ENCODE results near the gene SMDT1.
"Not testable (repeated sequence)": the region's sequence is repeated elsewhere in the genome, so short reads cannot be mapped to it uniquely, and the experiment has no call there.

Gene SMDT1

DNA sequence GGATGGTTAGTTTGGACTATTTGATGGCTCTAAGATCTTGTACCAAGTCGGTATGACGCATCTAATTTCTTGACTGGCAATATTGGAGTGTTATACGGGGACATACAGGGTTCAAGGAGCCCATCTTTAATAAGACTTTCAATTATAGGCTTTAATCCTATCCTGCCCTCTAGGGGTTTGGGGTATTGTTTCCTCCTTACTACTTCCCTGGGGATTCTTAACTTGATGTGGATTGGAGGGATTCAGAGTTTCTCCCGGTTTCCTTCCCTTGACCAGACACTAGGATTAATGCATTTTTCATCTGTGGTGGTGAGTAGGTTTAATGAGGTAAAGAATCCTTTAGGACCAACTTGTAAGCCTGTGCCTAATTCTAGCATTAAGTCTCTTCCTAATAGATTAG, 32.3 kb downstream of the SMDT1 start:
- DNase-seq (ENCODE audit: low read depth) = no peak

DNA sequence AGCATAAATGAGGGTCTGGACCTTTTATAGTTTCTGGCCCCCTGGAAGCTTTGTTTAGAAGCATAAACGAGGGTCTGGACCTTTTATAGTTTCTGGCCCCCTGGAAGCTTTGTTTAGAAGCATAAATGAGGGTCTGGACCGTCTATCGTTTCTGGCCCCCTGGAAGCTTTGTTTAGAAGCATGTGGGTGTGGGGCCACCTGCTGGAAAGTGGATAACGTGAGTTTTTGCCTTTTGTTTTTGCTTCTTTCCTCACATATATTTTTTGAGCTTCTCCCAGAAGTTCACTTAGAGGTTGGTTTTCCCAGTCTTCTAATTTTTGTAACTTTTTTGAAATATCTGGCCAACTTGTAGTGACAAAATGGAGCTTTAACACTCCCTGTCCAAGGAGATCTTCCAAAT, 33.3 kb downstream of the SMDT1 start:
- not testable (repeated sequence) for DNase-seq (ENCODE audit: low read depth)

- no peak for DNase-seq (ENCODE audit: low read depth)
Measured at GRCh38 chr22:42114721-42115120, 35.2 kb downstream of the SMDT1 start.

DNA sequence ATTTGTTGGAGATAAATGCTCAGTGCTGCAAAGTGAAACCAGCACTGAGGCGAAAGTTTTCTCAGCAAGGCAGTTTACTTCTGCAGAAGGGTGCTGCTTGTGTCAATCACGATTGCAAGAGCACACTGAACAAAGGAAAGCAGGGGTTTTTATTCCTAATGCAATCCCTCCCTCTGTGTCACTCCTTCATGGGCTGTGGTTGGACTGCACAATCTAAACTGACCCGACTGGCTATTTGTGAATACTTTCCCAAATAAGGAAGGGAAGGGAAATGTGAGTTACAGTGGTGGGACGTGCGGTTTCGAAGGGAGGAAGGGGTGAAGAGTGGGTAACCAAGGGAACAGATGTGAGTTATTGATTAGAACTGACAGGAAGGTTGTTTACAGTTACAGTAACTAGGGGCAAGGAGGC, 35.9 kb downstream of the SMDT1 start:
- not testable (repeated sequence) for DNase-seq (ENCODE audit: low read depth)

DNA sequence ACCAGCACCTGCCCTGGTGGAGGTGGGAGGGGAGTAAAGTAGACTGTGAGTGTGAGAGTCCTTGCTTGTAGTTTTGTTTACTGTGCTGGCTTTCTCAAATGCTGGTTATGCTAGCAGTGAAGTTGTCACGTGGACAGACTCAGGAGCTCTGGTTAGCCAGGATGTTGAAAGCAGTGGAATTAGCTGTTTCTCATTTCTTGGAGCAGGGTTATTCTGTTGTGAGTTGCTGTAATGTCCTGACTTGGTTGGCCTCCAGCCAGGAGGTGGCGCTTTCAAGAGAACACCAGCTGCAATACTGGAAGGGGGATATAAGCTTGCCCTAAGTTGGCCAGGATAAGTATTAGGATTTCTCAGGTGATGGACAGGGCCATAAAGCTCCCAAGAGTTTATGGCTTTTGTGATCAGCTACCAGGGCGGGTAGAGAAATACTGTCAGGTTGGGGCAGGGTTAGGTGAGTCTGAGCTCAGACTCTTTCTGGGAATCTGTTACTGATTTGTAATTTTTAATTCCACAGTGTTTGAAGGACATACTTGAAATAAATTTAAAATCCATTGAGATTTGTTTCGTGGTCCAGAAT, 37.4 kb downstream of the SMDT1 start:
- DNase-seq (ENCODE audit: low read depth) = no peak

- DNase-seq (ENCODE audit: low read depth) = peak; percentile 6
Measured at GRCh38 chr22:42120231-42121021, 40.9 kb downstream of the SMDT1 start.

DNA sequence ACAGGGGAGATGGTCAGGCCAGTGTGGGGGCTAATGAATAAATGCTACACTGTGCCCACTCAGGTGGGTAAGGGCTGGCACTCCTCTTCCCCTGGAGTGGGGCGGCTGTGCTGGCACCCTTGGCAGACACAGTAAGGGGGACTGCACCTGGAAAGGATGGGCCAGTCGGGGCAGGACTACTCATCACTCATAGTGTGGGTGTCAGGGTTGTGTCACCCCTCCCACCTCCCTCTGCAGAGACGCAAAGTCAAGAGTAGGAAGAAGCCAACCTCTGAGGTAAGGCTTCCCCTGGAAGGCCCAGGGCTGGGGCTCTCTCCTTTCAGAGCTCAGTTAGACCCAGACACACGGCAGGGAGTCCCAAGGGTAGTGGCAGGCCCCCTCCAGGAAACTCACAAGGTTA, 44.0 kb downstream of the SMDT1 start:
- DNase-seq (ENCODE audit: low read depth) = not testable (repeated sequence)

GRCh38 chr22:42127606-42128005, 48.1 kb downstream of the SMDT1 start:
- no peak for DNase-seq (ENCODE audit: low read depth)

DNA sequence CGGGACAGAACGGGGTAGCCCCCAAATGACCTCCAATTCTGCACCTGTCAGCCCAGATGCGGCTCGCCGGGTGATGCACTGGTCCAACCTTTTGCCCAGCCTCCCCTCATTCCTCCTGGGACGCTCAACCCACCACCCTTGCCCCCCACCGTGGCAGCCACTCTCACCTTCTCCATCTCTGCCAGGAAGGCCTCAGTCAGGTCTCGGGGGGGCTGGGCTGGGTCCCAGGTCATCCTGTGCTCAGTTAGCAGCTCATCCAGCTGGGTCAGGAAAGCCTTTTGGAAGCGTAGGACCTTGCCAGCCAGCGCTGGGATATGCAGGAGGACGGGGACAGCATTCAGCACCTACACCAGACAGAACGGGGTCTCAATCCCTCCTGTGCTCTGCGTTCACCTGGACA, 48.5 kb downstream of the SMDT1 start:
- not testable (repeated sequence) for DNase-seq (ENCODE audit: low read depth)

GRCh38 chr22:42128776-42129694, 49.5 kb downstream of the SMDT1 start:
- not testable (repeated sequence) for DNase-seq (ENCODE audit: low read depth)

DNA sequence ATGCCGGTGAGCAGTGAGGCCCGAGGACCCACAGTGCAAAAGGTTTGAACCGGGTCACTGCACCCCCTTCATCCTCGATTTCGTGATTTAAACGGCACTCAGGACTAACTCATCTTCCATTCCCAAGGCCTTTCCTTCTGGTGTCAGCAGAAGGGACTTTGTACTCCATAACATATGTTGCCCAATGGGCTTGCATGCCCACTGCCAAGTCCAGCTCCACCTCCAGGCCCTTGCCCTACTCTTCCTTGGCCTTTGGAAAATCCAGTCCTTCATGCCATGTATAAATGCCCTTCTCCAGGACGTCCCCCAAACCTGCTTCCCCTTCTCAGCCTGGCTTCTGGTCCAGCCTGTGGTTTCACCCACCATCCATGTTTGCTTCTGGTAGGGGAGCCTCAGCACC, 50.7 kb downstream of the SMDT1 start:
- not testable (repeated sequence) for DNase-seq (ENCODE audit: low read depth)

DNA sequence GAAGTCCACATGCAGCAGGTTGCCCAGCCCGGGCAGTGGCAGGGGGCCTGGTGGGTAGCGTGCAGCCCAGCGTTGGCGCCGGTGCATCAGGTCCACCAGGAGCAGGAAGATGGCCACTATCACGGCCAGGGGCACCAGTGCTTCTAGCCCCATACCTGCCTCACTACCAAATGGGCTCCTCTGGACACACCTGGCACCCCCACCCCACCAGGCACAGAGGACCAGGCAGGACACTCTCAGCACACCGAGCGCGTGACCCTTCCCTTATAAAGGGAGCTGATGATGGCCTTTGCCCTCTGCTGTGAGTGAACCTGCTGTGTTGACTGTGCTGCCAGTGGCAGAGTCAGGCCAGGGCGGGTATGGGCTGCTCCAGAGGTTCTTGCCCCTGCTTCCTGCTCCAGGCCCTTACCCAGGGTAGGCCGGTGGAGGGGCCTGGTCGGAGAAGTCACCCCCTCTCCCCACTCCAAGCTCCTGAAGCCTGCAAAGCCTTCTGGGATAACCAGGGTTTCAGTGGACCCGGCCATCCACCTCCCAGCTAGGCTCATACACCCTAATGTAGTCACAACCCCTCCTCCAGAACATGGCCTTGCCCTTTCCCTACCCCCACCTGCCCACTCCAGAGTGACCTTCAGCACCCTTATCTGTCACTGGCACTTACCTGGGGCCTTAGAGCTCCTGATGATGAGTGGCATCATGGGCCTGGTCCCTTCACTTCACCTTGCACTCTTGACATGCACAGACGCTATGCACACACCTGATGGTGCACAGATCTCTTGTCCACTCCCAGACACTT, 51.3 kb downstream of the SMDT1 start, which contains the start of gene CYP2D6:
Gene CYP2D6, minus strand, starts transcription at position 172 of the 793 bp plus-strand sequence. Its CDS starts 19 bp downstream, at position 153.
- not testable (repeated sequence) for DNase-seq (ENCODE audit: low read depth)

- no peak for DNase-seq (ENCODE audit: low read depth)
Measured at GRCh38 chr22:42131562-42131961, 52.1 kb downstream of the SMDT1 start.

- no peak for DNase-seq (ENCODE audit: low read depth)
Measured at GRCh38 chr22:42132457-42132856, 53.0 kb downstream of the SMDT1 start.
